Stimulated activated naive CD8-positive, alpha-beta T cell treated with anti-CD3 and anti-CD28 coated beads, Interleukin-15, Interleukin-2, amounts not matched to agents 100 U/mL and 50 U/mL, for 24 hours (primary cell): Measurements from ENCODE around the gene CYP2U1.

ENCODE experiments used
- ATAC-seq: fragments of 150-1000 bp; cut with Tn5 transposase; one replicate; pipeline ENCODE4 v1.10.0; 2021
- DNase-seq: peaks from one replicate; pipeline ENCODE4 v3.0.0; 2021

Gene CYP2U1

DNA sequence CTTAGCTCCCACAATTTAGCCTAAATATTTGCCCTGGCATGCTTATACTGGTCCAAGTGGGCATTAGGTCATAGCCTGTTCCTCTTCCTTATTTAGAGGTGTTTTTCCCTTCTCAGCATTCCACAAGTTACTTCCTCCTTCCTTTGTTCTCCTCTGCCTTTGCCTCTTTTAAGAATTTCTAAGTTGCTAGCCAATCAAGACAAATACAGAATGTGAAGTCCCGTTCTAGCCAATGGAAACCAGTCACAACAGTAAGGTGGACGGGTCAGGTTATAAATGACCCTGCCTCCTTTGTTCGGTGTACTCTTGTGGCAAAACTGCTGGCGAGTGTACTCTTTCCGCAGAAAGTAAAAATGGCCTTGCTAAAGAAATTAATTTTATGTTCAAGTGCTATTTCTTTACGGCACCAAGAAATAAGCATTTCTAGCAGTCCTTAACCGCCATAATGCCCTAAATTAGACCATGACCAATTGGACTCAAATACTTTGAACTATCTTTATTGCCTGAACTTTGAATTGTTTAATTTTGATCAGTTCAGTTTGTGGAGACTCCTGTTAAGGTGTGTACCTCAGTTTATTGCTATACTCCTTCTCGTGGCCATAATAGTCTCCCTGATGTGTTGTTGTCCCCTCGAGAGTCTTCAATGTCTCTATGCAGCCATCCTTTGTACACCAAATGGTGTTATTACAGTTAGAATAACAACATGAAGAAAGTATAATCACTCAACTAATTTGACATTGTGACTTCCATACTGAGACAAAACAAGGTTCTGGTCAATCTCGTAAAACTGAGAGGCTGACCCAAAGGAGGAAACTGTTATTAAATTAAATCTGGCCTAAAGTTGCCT is 56.8 kb downstream of the CYP2U1 start:
- ATAC-seq (no peak), DNase-seq (no peak)

DNA sequence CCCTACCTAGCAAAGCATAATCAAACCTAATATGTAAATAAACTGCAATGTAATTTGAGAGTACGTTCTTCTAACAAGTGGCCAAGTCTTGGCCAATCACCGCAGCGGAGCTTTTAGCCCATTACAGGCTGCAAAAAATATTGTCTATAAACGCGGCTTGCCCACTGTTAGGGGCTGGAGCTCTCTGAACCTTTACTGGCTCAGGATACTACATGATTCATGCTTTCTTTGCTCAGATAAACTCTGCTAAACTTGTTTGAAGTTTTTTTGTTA is 57.4 kb downstream of the CYP2U1 start:
- ATAC-seq, result no peak
- no peak for DNase-seq

DNA sequence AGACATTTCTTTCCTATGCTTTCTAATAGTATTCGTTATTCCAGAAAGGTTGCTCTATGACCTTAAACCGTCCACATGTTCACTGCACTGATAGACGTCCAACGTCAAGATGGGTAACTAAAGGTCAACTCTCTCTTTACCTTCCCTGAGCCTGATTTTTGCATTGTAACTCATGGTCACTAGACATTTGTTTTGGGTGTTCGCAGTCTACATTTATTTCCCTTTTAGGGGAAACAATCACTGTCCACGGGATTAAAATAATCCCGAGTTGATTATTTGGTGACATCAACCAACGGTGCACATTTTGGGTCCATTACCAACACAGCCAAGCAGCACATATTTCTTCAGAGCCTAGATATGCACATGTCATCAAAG is 57.8 kb downstream of the CYP2U1 start:
- ATAC-seq (no peak), DNase-seq (no peak)

DNA sequence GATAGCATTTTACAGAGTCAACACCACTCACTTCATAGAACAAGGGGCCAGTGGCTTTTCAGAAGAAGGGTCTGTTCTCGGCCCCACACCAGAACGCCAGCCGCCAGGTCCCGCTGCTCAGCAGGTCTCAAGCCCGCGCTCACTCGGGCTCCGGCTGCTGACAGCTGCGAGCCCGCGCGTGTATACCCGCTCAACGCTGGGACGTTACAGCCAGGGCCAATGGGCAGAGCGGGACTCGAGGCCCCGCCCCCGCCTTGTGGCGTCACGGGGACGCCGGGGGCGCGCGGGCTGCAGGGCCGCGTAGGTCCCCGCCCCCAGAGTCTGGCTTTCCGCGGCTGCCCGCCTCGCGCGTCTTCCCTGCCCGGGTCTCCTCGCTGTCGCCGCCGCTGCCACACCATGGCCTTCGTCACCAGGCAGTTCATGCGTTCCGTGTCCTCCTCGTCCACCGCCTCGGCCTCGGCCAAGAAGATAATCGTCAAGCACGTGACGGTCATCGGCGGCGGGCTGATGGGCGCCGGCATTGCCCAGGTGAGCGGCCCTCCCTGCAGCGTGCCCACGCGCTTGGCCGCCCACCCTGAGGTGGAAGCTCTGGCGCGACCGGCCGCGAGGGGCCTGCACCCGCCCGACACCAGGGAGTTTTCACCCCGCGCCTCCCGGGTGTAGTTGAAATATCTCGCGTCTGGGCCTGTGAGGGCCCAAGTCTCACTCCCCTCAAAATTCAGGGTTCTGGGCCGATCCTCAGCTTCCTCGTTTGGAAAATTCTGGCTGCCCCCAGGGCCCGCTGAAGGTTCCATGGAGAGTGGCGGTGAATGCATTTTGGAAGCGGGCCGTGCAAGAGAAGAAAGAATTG is 58.4 kb downstream of the CYP2U1 start, which contains the start of gene HADH:
Gene HADH, plus strand, starts transcription at position 353 of the 850 bp plus-strand sequence. Its CDS starts 44 bp downstream, at position 397.
- DNase-seq (peak; percentile 96), ATAC-seq (peak; percentile 99)

DNA sequence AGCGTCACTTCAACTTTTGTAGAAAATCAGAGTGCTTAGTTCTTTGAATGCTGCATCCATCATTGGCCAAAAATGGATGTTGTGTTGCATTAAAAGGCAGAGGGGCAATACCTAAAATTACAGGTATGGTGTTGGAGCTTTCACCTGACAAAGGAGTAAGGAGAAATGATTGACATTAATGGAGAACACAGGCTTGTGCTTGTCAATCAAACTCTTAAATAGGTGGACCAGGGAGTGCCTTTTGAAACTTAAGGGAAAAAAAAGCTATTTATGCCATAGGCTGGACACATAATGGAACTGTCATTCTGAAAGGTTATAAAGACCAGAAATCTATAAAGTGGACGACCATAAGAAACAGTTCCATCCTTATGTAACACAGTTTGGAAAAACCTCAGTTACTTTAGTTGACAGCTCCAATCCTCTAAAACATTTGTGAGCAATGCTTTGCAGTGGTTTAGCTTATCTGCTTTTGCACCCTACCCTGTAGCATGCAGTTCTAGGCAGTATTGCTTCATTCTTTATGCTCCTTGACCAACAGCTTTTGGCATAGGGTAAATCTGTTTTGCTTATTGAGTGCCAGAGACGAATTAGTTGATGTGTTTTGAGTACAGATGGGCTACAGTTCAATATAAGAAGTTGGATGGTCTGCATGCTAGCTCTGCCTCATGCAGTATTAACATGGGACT is 60.7 kb downstream of the CYP2U1 start:
- no peak for DNase-seq
- no peak for ATAC-seq

DNA sequence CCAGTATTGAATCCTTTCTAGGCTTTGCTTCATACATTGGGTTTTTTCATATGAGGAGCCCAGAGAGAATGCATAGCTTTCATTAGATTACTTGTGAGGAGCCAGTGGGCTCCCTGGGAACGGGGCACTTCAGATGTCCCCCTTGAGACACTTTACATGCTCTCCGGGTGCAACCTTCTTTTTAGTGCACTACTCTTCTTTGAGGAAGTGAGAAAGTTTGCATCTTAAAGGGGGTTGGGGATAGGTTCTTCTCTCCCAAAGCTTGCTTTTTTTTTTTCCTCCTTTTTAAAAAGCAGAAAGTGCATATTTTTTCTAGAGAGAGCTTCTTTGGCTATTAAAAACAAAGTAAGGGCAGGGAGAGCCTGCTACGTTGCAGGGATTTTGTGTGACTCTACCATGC is 62.6 kb downstream of the CYP2U1 start:
- DNase-seq, result no peak
- ATAC-seq, result no peak

DNA sequence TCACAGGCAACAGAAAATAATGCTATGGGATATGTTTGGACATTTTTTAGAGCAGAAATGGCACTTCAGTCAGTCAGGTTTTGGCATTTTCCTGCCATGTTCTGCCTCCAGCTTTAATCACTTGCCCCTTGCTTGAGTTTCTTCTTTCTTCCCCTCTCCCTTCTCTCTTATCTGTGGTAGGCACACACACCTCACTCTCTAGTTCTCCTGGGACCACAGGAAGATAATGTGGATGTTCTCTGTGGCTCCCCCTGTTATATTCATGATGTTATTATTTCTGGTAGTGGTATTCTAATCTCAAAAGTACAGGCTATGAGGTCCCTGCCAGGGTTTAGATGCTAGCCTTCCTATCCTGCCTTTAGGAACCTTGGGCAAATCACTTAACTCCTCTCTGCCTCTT is 63.5 kb downstream of the CYP2U1 start:
- ATAC-seq, result no peak

DNA sequence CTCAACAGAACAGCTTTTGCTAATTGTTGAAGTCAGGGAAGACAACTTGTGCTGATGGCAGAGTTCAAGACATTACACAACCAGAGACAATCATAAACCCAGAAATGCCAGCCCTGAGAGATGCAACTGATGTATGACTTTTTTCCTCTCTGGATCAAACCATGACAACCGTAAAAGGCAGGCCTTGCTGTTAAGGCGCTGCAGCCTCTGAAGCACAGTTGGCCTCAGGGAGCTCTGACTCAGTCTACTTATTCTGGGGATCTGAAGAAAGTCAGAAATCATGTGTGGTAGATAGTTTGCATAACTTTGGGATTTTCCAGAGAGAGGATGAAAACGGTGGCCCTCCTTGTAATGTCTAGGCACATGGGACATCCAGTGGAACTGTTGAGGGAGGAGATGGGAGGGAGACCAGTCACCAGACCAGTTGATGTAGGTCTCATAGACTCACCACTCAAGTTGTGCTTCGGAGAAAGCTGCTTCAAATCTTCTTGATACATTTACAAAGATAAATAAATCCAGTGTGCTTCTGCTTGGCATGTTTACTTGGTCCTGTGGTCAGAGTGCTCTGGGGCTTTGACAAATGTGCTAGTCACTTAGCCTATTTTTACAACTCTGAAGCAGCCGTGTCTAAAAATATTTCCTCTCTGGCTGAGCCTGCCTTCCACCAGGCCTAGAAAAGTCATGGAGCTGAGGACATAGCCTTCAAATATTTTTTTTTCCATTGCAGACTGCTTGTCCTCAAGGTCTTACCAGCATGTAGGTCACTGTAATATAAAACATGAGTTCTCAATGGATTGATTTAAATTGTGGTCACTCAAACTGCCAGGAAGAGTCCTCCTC is 65.8 kb downstream of the CYP2U1 start:
- no peak for ATAC-seq
- no peak for DNase-seq

More for the DNA sequence above, 63.5 kb downstream of the CYP2U1 start:
- DNase-seq, result no peak

DNA sequence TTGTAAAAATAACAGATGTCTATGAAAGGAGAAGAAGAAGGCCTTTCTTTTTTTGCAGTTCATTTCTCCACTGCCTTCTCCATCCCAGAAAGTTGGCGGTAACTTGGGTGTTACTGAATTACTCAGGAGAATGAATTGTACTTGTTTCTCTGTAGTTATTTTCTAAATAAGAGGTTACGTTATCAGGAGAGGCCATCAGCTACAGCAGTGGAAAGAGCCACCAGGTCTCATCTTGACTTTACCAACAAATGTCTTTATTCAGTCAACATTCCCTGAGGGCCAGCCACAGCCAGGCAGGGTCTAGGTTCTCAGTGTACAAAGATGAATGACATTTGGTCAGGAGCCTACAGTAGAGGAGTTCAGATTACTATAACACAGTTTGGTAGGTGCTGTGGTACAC is 66.4 kb downstream of the CYP2U1 start:
- ATAC-seq, result no peak
- no peak for DNase-seq

DNA sequence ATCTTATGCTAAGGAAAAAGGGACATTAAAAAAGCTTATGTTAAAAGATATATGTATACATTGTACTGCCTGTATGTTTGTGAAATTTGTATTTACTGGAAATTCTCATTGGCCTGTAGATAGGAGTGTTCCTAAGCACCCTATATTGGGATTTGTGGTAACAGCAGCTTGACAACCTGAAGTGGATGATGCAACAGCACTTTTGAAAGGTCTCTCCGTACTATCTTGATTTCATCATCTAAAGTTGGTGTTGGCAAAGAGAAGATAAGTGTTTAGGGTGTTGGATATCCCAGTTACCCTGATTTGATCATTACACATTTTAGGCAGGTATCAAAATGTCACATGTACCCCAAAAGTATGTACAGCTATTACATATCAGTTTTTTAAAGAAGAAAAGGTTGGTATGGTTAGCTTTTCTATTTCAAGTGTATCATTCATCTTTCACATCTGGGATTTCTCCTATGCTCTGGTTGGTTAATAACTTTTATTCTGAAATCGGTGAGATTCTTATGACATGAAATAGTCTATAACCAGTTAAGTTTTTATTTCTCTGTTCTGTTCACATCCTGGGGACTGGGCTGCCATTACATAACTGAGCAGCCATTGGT is 68.7 kb downstream of the CYP2U1 start:
- ATAC-seq (no peak), DNase-seq (no peak)

DNA sequence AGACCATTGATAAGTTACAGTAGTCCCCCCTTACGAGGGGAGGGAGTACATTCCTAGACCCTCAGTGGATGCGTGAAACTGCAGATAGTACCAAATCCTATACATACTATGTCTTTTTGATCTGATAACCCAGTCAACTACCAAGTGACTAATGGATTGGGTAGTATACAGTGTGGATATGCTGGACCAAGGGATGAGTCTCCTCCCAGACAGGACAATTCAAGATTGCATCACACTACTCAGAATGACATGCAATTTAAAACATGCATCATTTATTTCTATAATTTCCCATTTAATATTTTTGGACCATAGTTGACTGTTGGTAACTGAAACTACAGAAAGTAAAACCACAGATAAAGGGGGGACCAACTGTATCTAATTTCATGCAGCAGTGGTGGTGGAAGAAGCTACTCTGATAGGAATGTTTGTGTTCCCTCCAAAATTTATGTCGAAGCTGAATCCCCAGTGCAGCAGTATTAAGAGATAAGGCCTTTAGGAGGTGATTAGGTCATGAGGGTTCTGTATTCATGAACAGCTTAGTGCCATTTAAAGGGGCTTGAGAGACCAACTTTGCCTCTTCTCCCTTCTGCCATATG is 70.3 kb downstream of the CYP2U1 start:
- no peak for ATAC-seq

More for the DNA sequence above, 70.3 kb downstream of the CYP2U1 start:
- DNase-seq, result no peak
